ENCODE data around the gene ATN1.

The ATN1 gene

GRCh38 chr12:6961278-6961694, 33.5 kb downstream of the ATN1 start:
- H3K9me3 ChIP-seq (ENCODE audit: control insufficient read depth, insufficient read depth, low read depth, low read length), result no peaks in the 10 kb centered on the region
- POLR2A ChIA-PET, result interaction anchor here (1.0 to 3.2 kb wide), 3 partner anchors 16 to 195 kb away, joined by 6 to 22 read pairs (median 6); partner anchors contain the start of genes C12orf57, PTMS and RNU7-1
- peak overlapping the region; percentile 45 for H3K27ac ChIP-seq (ENCODE audit: extremely low read depth, low read depth, low read length)
- H3K36me3 ChIP-seq (ENCODE audit: control insufficient read depth in 2 of 2, insufficient read depth in 1 of 2, low read length in 2 of 2), result peaks cover 0 to 24% of the 10 kb centered on the region in 2 experiments; a peak in 1 of 3 replicates
- H3K4me1 ChIP-seq (ENCODE audit: control insufficient read depth, insufficient read depth, low read length), result peaks cover 2% of the 10 kb centered on the region; the same call in 1 of the 2 replicates
- H3K4me3 ChIP-seq (ENCODE audit: low read depth, low read length), result no peak overlapping the region
- CTCF ChIA-PET, result interaction anchor here (0.6 to 7.7 kb wide), 11 partner anchors 8 to 152 kb away, joined by 3 to 138 read pairs (median 4); partner anchors contain the start of genes C12orf57, C1RL, PTPN6 and RNU7-1
- TF ChIP-seq PRDM10 (tag by site-specific recombination; IDR thresholded peaks at IDR 0.05) (peak; percentile 39), ZNF184 (tag by site-specific recombination; IDR thresholded peaks at IDR 0.05) (peak; percentile 42; the same call in 1 of the 2 replicates), ZNF335 (tag by site-specific recombination; conservative IDR thresholded peaks at IDR 0.05) (no peak; the same call in 1 of the 2 replicates), ZNF2 (tag by site-specific recombination; IDR thresholded peaks at IDR 0.05) (no peak), KLF17 (tag by site-specific recombination; IDR thresholded peaks at IDR 0.05) (peak; percentile 43; the same call in 1 of the 2 replicates), SP2 (tag by site-specific recombination; IDR thresholded peaks at IDR 0.05) (peak; percentile 65), ZFHX2 (tag by site-specific recombination; conservative IDR thresholded peaks at IDR 0.05) (peak; percentile 99), YY2 (tag by site-specific recombination; IDR thresholded peaks at IDR 0.05) (peak; percentile 56), ZNF175 (tag by site-specific recombination; IDR thresholded peaks at IDR 0.05) (no peak), ZNF580 (tag by site-specific recombination; IDR thresholded peaks at IDR 0.05) (0 out of 2 replicates have a peak, but pooled peaks have one; percentile 37), EGR2 (tag by site-specific recombination; IDR thresholded peaks at IDR 0.05; ENCODE audit: low read depth) (peak; percentile 98), FEZF1 (tag by site-specific recombination; IDR thresholded peaks at IDR 0.05) (0 out of 2 replicates have a peak, but pooled peaks have one; percentile 34), ZNF324 (tag by site-specific recombination; IDR thresholded peaks at IDR 0.05) (0 out of 2 replicates have a peak, but pooled peaks have one; percentile 16), ZNF76 (tag by site-specific recombination; IDR thresholded peaks at IDR 0.05; ENCODE audit: borderline replicate concordance, low read depth) (peak; percentile 41; the same call in 1 of the 2 replicates), ZNF10 (tag by site-specific recombination; IDR thresholded peaks at IDR 0.05) (peak; percentile 14; the same call in 1 of the 2 replicates), BCL11A (tag by site-specific recombination; IDR thresholded peaks at IDR 0.05; ENCODE audit: low read depth) (peak; percentile 55; the same call in 1 of the 2 replicates), ZBTB1 (tag by site-specific recombination; IDR thresholded peaks at IDR 0.05) (no peak), HIC1 (tag by site-specific recombination; IDR thresholded peaks at IDR 0.05) (peak; percentile 73), ZNF600 (tag by site-specific recombination; IDR thresholded peaks at IDR 0.05) (peak; percentile 81)
- TF ChIP-seq, protein P1, sequence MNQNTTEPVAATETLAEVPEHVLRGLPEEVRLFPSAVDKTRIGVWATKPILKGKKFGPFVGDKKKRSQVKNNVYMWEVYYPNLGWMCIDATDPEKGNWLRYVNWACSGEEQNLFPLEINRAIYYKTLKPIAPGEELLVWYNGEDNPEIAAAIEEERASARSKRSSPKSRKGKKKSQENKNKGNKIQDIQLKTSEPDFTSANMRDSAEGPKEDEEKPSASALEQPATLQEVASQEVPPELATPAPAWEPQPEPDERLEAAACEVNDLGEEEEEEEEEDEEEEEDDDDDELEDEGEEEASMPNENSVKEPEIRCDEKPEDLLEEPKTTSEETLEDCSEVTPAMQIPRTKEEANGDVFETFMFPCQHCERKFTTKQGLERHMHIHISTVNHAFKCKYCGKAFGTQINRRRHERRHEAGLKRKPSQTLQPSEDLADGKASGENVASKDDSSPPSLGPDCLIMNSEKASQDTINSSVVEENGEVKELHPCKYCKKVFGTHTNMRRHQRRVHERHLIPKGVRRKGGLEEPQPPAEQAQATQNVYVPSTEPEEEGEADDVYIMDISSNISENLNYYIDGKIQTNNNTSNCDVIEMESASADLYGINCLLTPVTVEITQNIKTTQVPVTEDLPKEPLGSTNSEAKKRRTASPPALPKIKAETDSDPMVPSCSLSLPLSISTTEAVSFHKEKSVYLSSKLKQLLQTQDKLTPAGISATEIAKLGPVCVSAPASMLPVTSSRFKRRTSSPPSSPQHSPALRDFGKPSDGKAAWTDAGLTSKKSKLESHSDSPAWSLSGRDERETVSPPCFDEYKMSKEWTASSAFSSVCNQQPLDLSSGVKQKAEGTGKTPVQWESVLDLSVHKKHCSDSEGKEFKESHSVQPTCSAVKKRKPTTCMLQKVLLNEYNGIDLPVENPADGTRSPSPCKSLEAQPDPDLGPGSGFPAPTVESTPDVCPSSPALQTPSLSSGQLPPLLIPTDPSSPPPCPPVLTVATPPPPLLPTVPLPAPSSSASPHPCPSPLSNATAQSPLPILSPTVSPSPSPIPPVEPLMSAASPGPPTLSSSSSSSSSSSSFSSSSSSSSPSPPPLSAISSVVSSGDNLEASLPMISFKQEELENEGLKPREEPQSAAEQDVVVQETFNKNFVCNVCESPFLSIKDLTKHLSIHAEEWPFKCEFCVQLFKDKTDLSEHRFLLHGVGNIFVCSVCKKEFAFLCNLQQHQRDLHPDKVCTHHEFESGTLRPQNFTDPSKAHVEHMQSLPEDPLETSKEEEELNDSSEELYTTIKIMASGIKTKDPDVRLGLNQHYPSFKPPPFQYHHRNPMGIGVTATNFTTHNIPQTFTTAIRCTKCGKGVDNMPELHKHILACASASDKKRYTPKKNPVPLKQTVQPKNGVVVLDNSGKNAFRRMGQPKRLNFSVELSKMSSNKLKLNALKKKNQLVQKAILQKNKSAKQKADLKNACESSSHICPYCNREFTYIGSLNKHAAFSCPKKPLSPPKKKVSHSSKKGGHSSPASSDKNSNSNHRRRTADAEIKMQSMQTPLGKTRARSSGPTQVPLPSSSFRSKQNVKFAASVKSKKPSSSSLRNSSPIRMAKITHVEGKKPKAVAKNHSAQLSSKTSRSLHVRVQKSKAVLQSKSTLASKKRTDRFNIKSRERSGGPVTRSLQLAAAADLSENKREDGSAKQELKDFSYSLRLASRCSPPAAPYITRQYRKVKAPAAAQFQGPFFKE (tag by site-specific recombination; IDR thresholded peaks at IDR 0.05; ENCODE audit: borderline replicate concordance), result 0 out of 2 replicates have a peak, but pooled peaks have one; percentile 57
- TF ChIP-seq, protein P2, sequence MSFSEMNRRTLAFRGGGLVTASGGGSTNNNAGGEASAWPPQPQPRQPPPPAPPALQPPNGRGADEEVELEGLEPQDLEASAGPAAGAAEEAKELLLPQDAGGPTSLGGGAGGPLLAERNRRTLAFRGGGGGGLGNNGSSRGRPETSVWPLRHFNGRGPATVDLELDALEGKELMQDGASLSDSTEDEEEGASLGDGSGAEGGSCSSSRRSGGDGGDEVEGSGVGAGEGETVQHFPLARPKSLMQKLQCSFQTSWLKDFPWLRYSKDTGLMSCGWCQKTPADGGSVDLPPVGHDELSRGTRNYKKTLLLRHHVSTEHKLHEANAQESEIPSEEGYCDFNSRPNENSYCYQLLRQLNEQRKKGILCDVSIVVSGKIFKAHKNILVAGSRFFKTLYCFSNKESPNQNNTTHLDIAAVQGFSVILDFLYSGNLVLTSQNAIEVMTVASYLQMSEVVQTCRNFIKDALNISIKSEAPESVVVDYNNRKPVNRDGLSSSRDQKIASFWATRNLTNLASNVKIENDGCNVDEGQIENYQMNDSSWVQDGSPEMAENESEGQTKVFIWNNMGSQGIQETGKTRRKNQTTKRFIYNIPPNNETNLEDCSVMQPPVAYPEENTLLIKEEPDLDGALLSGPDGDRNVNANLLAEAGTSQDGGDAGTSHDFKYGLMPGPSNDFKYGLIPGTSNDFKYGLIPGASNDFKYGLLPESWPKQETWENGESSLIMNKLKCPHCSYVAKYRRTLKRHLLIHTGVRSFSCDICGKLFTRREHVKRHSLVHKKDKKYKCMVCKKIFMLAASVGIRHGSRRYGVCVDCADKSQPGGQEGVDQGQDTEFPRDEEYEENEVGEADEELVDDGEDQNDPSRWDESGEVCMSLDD (tag by site-specific recombination; IDR thresholded peaks at IDR 0.05), result 0 out of 2 replicates have a peak, but pooled peaks have one; percentile 15
